Epithelial cell of esophagus (primary cell): Measurements from ENCODE around the gene FIBP.

Source experiments
- DNase-seq: peaks from one replicate; pipeline ENCODE4 v3.0.0; 2010; ENCODE audit warnings: low read depth
- H3K4me3 ChIP-seq: 2 replicates; pipeline ENCODE4 v1.5.1; 2011; ENCODE audit warnings: mild to moderate bottlenecking, low read length, control low read depth
- CTCF ChIP-seq: IDR thresholded peaks from 2 replicates; pipeline ENCODE4 v1.5.1; 2011; ENCODE audit warnings: low read depth, mild to moderate bottlenecking, low read length, control low read depth, inconsistent platforms; ENCODE audit not compliant: insufficient read depth; ENCODE audit errors: missing control alignments

FIBP gene

GRCh38 chr11:65890324-65891218, 2.3 kb upstream of the FIBP start, which contains the start of gene CCDC85B:
TSS of gene CCDC85B (plus strand) at chr11:65890673. CDS start at chr11:65890784, 111 bp downstream.
- TF ChIP-seq CTCF, result no peak
- peak within 1 kb of the TSS; percentile 67 for H3K4me3 ChIP-seq
- DNase-seq, result peak; percentile 97

- TF ChIP-seq CTCF, result no peak
- H3K4me3 ChIP-seq, result peak overlapping the region; percentile 90
- DNase-seq, result peak; percentile 69
Measured at GRCh38 chr11:65887723-65888162, 528 bp downstream of the FIBP start.

- no peak for TF ChIP-seq CTCF
- DNase-seq, result no peak
- H3K4me3 ChIP-seq, result peak overlapping the region; percentile 90
Measured at GRCh38 chr11:65886826-65887722, 1.2 kb downstream of the FIBP start.

GRCh38 chr11:65885808-65886536, 2.3 kb downstream of the FIBP start:
- no peak for TF ChIP-seq CTCF
- DNase-seq, result no peak
- H3K4me3 ChIP-seq, result no peak overlapping the region

- no peak for TF ChIP-seq CTCF
- no peak overlapping the region for H3K4me3 ChIP-seq
Measured at GRCh38 chr11:65885231-65885630, 3.0 kb downstream of the FIBP start.

GRCh38 chr11:65884716-65885092, 3.6 kb downstream of the FIBP start:
- no peak overlapping the region for H3K4me3 ChIP-seq
- peak; percentile 80 for DNase-seq
- peak; percentile 99 for TF ChIP-seq CTCF

More at GRCh38 chr11:65885231-65885630, 3.0 kb downstream of the FIBP start:
- no peak for DNase-seq
